Effector memory CD8-positive, alpha-beta T cell (primary cell): Measurements from ENCODE around the gene EXOSC5.
"Not testable (repeated sequence)": the region's sequence is repeated elsewhere in the genome, so short reads cannot be mapped to it uniquely, and the experiment has no call there.

ENCODE experiments used
- ATAC-seq: fragments of 150-1000 bp; cut with Tn5 transposase; replicated peaks from 2 replicates; pipeline ENCODE4 v1.10.0; 2021; ENCODE audit warnings: mild to moderate bottlenecking, moderate library complexity
- DNase-seq, 3 experiments: peaks; one replicate each; pipeline ENCODE4 v3.0.0; 2021
- H3K27ac Mint-ChIP-seq, 2 donors: one replicate each; pipeline ENCODE4 v1.8.0; 2022; ENCODE audit warnings: mild to moderate bottlenecking in 2 of 2, mixed read lengths in 2 of 2, moderate library complexity in 2 of 2
- H3K27me3 Mint-ChIP-seq, 2 donors: one replicate each; pipeline ENCODE4 v1.8.0; 2022; ENCODE audit warnings: mixed read lengths in 2 of 2
- H3K36me3 Mint-ChIP-seq: one replicate; pipeline ENCODE4 v1.8.0; 2022; ENCODE audit warnings: mild to moderate bottlenecking, moderate library complexity, mixed read lengths; ENCODE audit not compliant: insufficient read depth
- H3K4me1 Mint-ChIP-seq, 2 donors: one replicate each; pipeline ENCODE4 v1.8.0; 2022; ENCODE audit warnings: low read depth in 2 of 2, mixed read lengths in 2 of 2
- H3K4me3 Mint-ChIP-seq, 2 donors: one replicate each; pipeline ENCODE4 v1.8.0; 2022; ENCODE audit warnings: mild to moderate bottlenecking in 2 of 2, mixed read lengths in 2 of 2, moderate library complexity in 2 of 2
- H3K9me3 Mint-ChIP-seq, 2 donors: one replicate each; pipeline ENCODE4 v1.8.0; 2022; ENCODE audit warnings: mixed read lengths in 2 of 2

The EXOSC5 gene

GRCh38 chr19:41421973-41422372 is 24.8 kb upstream of the EXOSC5 start:
- Mint-ChIP-seq H3K27ac (peak overlapping the region in 1 of 2 donors; percentile 55), H3K27me3 (no peaks in the 10 kb centered on the region), H3K4me1 (peaks cover 2 to 25% of the 10 kb centered on the region in 2 donors)

DNA sequence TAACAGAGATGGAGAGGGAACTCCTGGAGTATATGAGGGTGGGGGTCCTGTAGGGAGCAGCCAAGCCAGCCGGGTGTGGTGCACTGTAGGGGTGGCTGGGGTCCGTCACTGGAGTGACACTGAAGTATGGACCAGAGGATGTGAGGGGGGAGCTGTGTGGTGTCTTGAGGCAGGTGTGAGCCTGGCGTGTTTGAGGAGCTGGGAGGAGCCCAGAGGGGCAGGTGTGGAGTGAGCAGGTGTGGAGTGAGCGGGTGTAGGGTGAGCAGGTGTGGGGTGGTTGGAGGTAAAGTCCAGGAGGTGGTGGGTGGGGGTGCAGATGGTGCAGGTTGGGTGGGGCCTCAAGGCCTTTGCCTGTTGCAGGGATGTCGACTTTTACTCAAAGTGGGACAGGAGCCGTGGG is 24.2 kb upstream of the EXOSC5 start:
- Mint-ChIP-seq H3K27me3 (no peaks in the 10 kb centered on the region), H3K9me3 (no peaks in the 10 kb centered on the region), H3K27ac (peak overlapping the region in 1 of 2 donors; percentile 85), H3K4me3 (peak overlapping the region in 1 of 2 donors; percentile 5), H3K4me1 (peaks cover 0 to 18% of the 10 kb centered on the region in 2 donors), H3K36me3 (peaks cover 53% of the 10 kb centered on the region)
- no peak for DNase-seq
- no peak for ATAC-seq

More at GRCh38 chr19:41421973-41422372, 24.8 kb upstream of the EXOSC5 start:
- DNase-seq (no peak), ATAC-seq (no peak)
- Mint-ChIP-seq H3K36me3 (peaks cover 57% of the 10 kb centered on the region), H3K9me3 (no peaks in the 10 kb centered on the region), H3K4me3 (no peak overlapping the region)

DNA sequence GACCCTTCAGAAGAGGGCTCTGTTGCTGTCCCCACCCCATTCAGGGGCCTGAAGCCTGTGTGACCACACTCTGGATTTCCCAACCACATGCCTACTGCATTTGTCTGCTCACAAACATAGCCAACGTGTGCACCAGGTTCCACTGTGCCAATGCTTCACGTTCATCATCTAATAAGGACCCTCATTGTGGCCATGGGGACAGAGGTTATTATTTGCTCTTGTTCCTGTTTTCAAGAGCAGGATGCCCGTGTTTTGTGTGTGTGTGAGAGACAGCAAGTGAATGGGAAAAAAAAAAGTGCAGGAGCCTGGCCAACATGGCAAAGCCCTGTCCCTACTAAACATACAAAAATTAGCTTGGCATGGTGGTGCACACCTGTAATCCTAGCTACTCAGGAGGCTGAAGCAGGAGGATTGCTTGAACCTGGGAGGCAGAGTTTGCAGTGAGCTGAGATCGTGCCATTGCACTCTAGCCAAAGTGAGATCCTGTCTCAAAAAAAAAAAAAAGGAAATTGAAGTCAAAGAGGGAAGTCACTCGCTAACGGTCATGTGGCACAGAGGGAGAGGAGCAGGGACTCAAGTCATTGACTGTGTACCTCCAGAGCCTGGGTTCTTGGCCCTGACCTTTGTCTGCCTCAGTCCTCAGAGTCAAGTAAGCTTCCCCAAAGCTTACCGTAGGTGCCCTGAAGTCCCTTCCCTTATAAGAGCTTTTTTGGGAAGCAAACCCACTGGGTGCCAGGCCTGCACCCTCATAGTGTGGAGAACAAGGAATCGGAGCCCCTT is 23.1 kb upstream of the EXOSC5 start:
- H3K9me3 Mint-ChIP-seq, result no peaks in the 10 kb centered on the region
- ATAC-seq (no peak), DNase-seq (no peak)
- no peaks in the 10 kb centered on the region for H3K27me3 Mint-ChIP-seq
- H3K36me3 Mint-ChIP-seq, result peaks cover 54% of the 10 kb centered on the region
- no peak overlapping the region for H3K4me3 Mint-ChIP-seq
- peaks cover 0 to 11% of the 10 kb centered on the region in 2 donors for H3K4me1 Mint-ChIP-seq
- peak overlapping the region in 1 of 2 donors; percentile 85 for H3K27ac Mint-ChIP-seq

DNA sequence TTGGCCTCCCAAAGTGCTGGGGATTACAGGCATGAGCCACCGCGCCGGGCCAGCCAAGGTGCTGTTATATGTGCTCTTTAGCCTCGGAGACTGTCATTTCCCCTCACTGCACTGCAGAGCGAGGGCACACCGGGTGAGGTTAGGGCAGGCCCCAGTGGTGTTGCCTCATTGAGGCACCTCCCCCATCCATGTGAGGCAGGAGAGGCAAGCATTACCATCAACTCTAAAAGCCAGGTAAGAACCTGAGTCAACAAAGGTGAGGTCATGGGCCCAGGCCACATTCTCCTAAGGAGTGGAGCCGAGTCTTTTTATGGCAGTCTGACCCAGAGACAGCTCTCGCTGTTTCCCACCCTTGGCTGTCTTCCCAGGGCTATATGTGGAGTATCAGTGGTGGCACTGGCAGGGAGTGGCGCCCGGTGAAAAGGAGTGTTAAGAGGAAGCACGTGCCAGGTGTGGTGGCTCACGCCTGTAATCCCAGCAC is 19.1 kb upstream of the EXOSC5 start:
- DNase-seq, result no peak
- peak overlapping the region; percentile 29 to 56 for H3K27ac Mint-ChIP-seq
- no peak overlapping the region for H3K4me3 Mint-ChIP-seq
- ATAC-seq, result no peak
- H3K36me3 Mint-ChIP-seq, result peaks cover 46% of the 10 kb centered on the region
- no peaks in the 10 kb centered on the region for H3K9me3 Mint-ChIP-seq
- H3K4me1 Mint-ChIP-seq, result peaks cover 4 to 8% of the 10 kb centered on the region in 2 donors
- no peaks in the 10 kb centered on the region for H3K27me3 Mint-ChIP-seq

DNA sequence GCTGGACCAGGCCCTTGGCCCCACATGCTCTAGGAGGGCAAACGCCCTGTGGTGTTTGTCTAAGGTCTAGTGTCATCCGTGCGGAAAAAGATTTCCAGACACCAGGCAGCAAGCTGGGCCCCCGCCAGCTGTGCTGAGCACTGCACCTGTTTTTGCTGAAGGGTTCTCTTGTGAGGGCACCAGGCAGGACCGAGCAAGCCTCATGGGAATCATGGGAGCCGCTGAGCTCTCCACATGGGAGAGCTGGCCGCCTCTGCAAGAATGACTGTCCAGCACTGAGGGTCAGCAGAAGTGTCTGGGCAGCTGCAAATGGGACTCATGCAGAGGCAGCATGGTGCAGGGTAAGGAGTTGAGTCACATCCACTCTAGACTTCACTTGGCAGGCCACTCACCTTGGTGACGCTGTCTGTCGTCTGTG is 18.0 kb upstream of the EXOSC5 start:
- DNase-seq (no peak), ATAC-seq (no peak)

DNA sequence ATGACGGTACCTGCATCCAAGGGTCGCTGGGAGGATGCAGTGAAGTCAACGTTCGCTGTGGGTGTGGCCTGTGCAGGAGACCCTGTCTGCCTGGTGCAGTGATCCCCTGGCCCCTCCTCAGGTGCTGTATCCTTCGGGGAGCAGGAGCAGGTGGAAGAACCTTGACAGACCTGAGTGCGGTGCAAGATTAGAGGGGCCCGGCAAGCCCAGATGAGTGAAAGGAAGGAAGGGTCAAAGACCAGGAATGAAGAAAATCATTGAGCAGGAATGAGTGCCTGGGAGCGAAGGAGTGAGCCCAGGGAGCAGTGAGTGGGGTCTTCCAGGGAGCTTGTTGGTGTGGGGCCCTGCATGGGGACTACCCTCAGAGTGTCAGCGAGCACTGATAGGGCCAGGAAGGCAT is 17.3 kb upstream of the EXOSC5 start:
- Mint-ChIP-seq H3K4me3 (no peak overlapping the region), H3K27ac (peak overlapping the region in 1 of 2 donors; percentile 37)

More for the DNA sequence above, 18.0 kb upstream of the EXOSC5 start:
- no peak overlapping the region for H3K27ac Mint-ChIP-seq
- H3K27me3 Mint-ChIP-seq, result no peaks in the 10 kb centered on the region
- H3K36me3 Mint-ChIP-seq, result peaks cover 50% of the 10 kb centered on the region
- H3K4me1 Mint-ChIP-seq, result peaks cover under 1 to 9% of the 10 kb centered on the region in 2 donors
- H3K4me3 Mint-ChIP-seq, result no peak overlapping the region
- H3K9me3 Mint-ChIP-seq, result no peaks in the 10 kb centered on the region

GRCh38 chr19:41413947-41414346 is 16.8 kb upstream of the EXOSC5 start:
- Mint-ChIP-seq H3K27me3 (no peaks in the 10 kb centered on the region), H3K4me1 (peaks cover 10 to 20% of the 10 kb centered on the region in 2 donors), H3K27ac (peak overlapping the region in 1 of 2 donors; percentile 37), H3K9me3 (no peaks in the 10 kb centered on the region), H3K4me3 (no peak overlapping the region), H3K36me3 (peaks cover 38% of the 10 kb centered on the region)
- ATAC-seq (no peak), DNase-seq (no peak)

More for the DNA sequence above, 17.3 kb upstream of the EXOSC5 start:
- no peaks in the 10 kb centered on the region for H3K9me3 Mint-ChIP-seq
- ATAC-seq (no peak), DNase-seq (no peak)
- H3K4me1 Mint-ChIP-seq, result peaks cover 5 to 15% of the 10 kb centered on the region in 2 donors
- H3K27me3 Mint-ChIP-seq, result no peaks in the 10 kb centered on the region
- H3K36me3 Mint-ChIP-seq, result peaks cover 43% of the 10 kb centered on the region

DNA sequence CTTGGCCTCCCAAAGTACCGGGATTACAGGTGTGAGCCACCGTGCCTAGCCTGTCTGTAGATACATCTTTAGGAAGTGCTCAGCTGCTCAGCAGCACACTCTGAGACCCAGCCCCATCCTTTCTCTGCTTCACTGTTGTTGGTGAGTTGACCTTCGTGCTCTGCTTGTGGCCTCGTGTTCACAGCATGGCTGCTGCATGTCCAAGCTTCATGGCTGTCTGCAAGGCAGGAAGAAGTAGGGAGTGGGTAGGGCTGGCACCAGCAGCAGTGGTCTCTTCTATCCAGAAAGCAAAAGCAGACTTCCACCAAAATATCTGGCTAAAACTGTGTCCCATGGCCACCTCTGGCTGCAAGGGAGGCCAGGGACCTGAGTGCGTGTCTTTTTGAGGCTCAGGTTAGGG is 15.8 kb upstream of the EXOSC5 start:
- peak overlapping the region in 1 of 2 donors; percentile 55 for H3K27ac Mint-ChIP-seq
- H3K4me1 Mint-ChIP-seq, result peaks cover 12 to 20% of the 10 kb centered on the region in 2 donors
- DNase-seq (no peak), ATAC-seq (no peak)
- H3K9me3 Mint-ChIP-seq, result no peaks in the 10 kb centered on the region
- no peaks in the 10 kb centered on the region for H3K27me3 Mint-ChIP-seq
- H3K4me3 Mint-ChIP-seq, result no peak overlapping the region
- H3K36me3 Mint-ChIP-seq, result peaks cover 28% of the 10 kb centered on the region

GRCh38 chr19:41411968-41412265 is 14.8 kb upstream of the EXOSC5 start:
- Mint-ChIP-seq H3K9me3 (no peaks in the 10 kb centered on the region), H3K27ac (no peak overlapping the region), H3K27me3 (no peaks in the 10 kb centered on the region), H3K36me3 (peaks cover 23% of the 10 kb centered on the region), H3K4me1 (peaks cover 17 to 26% of the 10 kb centered on the region in 2 donors), H3K4me3 (no peak overlapping the region)
- no peak for ATAC-seq
- DNase-seq, result no peak

DNA sequence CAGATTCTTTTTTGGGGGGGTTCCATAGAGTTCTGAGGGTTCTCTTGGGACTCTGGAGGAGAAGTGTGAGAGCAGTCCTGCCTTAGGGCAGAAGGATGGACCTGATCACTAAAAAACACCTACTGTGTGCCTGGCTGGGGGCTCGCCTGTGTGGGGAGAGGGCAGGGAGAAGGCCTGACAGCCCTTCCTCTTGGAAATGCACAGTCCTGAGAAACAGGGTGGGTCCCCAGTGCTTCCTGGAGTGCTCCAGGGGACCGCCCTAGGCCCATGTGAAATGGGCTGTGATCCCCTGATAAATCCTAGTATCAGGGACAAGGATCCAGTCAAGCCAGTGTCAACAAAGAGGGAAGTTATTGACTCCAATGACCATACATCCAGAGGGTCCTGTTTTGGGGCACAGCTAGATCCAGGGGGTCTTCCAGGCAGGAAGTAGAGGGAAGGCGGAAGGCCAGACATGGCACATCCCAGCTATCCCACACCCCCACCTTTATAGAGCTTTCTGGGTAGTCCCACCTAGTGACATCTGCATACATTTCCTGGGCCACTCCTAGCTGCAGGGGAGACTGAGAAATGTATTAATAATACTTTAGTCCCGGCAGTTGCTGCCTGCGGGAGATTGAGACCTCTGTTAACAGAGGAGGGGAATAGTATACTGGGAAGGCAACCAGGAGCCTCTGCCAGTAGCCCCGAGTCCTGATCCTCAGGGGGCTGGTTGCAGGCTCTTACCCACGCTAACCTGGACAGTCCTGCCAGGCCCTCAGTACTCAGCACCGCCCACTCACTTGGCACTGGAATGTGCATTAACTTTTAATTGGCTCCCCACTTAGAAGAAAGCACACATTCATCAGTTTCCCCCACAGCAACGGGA is 14.2 kb upstream of the EXOSC5 start:
- DNase-seq, result no peak
- Mint-ChIP-seq H3K36me3 (peaks cover 22% of the 10 kb centered on the region), H3K4me3 (no peak overlapping the region), H3K4me1 (peaks cover 17 to 29% of the 10 kb centered on the region in 2 donors), H3K27ac (no peak overlapping the region), H3K27me3 (no peaks in the 10 kb centered on the region), H3K9me3 (no peaks in the 10 kb centered on the region)
- no peak for ATAC-seq

DNA sequence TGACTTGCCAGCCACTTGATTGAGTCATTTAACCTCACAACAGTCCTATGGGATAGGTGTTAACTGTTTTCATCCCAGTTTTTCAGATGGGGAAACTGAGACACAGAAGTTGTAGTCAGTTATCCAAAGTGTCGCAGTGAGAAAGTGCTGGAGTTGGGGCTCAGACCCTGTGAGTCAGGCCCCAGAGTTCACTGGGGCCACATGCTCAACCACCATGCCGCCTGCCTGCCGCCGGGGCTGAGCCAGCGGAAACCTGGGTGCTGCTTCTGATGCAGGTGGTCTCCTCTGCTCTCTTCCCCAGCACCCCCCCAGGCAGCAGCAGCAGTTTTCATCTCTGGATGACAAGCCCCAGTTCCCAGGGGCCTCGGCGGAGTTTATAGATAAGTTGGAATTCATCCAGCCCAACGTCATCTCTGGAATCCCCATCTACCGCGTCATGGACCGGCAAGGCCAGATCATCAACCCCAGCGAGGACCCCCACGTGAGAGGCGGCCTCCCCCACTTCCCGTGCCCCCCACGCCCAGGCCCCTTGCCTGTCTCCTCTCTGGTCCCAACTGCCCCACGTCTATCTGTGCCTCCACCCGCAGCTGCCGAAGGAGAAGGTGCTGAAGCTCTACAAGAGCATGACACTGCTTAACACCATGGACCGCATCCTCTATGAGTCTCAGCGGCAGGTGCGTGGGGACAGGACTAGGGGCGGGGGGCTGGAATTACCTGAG is 13.3 kb upstream of the EXOSC5 start:
- peaks cover 16% of the 10 kb centered on the region for H3K36me3 Mint-ChIP-seq
- ATAC-seq (no peak), DNase-seq (no peak)
- peaks cover 17 to 29% of the 10 kb centered on the region in 2 donors for H3K4me1 Mint-ChIP-seq
- no peaks in the 10 kb centered on the region for H3K9me3 Mint-ChIP-seq
- H3K27ac Mint-ChIP-seq, result no peak overlapping the region
- no peaks in the 10 kb centered on the region for H3K27me3 Mint-ChIP-seq
- H3K4me3 Mint-ChIP-seq, result no peak overlapping the region

- H3K9me3 Mint-ChIP-seq, result no peaks in the 10 kb centered on the region
- peaks cover 10% of the 10 kb centered on the region for H3K36me3 Mint-ChIP-seq
- peaks cover 17 to 26% of the 10 kb centered on the region in 2 donors for H3K4me1 Mint-ChIP-seq
- peak overlapping the region; percentile 54 to 58 for H3K27ac Mint-ChIP-seq
- DNase-seq, result no peak
- no peaks in the 10 kb centered on the region for H3K27me3 Mint-ChIP-seq
- ATAC-seq, result no peak
- H3K4me3 Mint-ChIP-seq, result peak overlapping the region in 1 of 2 donors; percentile 28
Measured at GRCh38 chr19:41409288-41409687, 12.1 kb upstream of the EXOSC5 start.

DNA sequence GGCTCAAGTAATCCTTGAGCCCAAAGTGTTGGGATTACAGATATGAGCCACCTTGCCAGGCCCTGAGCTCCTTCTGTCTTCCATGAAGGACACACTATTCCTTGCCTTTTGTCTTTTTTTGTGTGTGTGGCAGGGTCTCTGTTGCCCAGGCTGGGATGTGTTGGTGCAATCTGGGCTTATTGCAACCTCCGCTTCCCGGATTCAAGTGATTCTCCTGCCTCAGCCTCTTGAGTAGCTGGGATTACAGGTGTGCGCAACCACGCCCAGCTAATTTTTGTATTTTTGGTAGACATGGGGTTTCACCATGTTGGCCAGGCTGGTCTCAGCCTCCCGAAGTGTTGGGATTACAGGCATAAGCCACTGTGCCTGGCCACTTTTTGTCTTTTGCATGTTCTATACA is 11.7 kb upstream of the EXOSC5 start:
- not testable (repeated sequence) for H3K27me3 Mint-ChIP-seq, H3K9me3 Mint-ChIP-seq, H3K4me3 Mint-ChIP-seq, DNase-seq, ATAC-seq
- H3K27ac Mint-ChIP-seq, result peak overlapping the region; percentile 54 to 58
- peaks cover 17 to 26% of the 10 kb centered on the region in 2 donors for H3K4me1 Mint-ChIP-seq
- peaks cover 11% of the 10 kb centered on the region for H3K36me3 Mint-ChIP-seq
